NCI-H187 treated with DMSO at 0.1 percent for 48 hours (cell line): Measurements from ENCODE around the gene INHA.

ENCODE experiments used
- DNase-seq: peaks from one replicate; lab custom pipeline; 2025; lab: John Stamatoyannopoulos, UW

The INHA gene, protein sequence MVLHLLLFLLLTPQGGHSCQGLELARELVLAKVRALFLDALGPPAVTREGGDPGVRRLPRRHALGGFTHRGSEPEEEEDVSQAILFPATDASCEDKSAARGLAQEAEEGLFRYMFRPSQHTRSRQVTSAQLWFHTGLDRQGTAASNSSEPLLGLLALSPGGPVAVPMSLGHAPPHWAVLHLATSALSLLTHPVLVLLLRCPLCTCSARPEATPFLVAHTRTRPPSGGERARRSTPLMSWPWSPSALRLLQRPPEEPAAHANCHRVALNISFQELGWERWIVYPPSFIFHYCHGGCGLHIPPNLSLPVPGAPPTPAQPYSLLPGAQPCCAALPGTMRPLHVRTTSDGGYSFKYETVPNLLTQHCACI

DNA sequence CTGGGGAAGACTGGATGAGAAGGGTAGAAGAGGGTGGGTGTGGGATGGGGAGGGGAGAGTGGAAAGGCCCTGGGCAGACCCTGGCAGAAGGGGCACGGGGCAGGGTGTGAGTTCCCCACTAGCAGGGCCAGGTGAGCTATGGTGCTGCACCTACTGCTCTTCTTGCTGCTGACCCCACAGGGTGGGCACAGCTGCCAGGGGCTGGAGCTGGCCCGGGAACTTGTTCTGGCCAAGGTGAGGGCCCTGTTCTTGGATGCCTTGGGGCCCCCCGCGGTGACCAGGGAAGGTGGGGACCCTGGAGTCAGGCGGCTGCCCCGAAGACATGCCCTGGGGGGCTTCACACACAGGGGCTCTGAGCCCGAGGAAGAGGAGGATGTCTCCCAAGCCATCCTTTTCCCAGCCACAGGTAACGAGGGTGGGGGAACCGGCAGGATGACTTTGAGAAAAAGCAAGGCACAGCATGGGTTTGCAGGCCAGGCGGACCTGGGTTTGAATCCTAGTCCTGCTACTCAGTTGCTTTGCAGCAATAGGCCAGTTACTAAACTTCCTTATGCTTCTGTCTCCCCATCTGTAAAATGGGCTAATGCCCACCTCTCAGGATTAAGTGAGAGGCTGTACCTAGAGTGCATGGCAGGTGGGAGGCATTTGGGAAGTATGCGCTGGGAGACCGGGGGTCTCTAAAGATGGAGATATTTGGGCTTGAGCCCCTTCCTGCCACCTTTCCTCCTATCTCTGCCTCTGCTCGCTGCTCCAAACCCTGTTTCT lies at the start of gene INHA:
Gene INHA (plus strand): TSS at position 74 of the 765 bp plus-strand sequence. CDS start 65 bp downstream, at position 139.
- no peak for DNase-seq

DNA sequence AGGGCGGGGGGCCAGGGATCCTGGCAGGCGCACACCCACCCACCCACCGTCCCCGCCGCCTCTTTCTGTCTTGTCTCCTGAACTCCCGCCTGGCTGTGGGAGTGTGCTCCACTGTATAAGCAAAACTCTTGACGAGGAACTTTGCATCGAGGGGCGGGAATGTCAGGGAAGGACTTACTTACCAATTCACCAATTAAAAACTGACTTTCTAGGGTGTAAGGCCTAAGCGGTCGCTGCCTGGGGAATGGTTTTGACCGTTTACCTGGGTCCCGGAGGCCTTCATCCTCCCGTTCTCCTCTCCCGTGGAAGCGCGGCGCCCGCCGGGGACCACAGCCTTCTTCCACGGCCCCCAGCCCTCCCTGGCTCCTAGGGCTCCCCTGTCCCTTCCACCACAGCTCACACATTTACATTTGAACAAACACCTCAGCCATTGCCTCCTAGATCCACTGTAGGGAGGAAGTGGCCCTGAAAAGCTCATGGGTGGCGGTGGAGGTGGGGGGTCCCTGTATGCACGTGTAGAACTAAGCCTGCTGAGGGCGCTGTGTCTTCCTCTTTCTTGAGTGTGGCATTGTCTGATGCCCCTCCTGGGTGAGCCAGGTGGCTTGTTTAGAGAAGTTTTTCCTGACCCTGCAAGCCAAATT lies 49.0 kb upstream of the INHA start:
- DNase-seq = no peak

DNA sequence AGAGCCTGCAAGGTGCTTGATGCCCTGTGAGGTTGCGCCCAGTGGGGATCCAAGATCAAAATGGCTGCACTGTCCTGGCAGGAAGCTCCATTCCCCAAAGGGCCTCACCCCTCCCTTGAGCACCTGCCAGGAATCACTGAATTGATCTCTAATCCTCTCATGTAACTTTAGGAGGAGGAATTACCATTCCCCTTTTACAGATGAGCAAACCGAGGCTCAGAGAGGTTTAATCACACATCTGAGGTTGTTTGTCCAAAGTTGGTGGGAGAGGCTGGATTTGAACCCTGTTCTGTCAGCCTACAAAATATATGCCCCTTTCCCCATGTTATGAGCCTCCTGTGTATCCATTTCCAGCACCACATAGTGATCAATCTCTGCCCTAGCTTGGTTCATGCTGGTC lies 47.3 kb upstream of the INHA start:
- no peak for DNase-seq

DNA sequence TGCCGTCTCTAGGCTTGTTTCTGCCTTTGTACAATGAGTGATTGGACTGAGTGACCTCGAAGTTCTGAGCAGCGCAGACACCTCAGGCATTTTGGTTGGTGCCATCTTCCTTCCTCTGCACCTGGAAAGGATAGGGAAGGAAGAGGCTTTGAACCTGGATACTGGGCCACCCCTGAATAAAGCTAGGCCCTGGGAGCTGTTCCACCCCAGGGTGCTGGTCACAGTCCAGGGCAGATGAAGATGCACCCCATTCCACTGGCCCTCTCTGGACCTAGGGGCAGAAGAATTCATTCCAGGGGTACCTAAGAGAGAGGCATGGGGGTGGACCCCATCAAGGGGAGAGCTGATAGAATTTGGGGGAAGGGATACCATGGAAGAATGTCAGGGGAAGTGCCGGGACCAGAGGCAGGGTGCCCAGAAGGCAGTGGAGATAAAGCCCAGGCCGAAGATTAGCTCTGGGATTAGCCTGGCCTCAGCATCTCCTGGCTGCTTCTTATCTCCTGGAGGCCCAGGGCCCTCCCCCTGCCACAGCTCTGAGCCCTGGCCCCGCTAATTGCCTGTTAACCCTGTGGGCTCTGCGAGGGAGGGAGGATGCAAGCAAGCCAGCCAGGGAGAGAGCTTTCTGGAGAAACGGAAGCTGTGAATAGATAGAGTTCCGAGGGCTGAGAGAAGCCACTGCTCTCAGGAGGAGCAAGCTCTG lies 46.4 kb upstream of the INHA start:
- no peak for DNase-seq

DNA sequence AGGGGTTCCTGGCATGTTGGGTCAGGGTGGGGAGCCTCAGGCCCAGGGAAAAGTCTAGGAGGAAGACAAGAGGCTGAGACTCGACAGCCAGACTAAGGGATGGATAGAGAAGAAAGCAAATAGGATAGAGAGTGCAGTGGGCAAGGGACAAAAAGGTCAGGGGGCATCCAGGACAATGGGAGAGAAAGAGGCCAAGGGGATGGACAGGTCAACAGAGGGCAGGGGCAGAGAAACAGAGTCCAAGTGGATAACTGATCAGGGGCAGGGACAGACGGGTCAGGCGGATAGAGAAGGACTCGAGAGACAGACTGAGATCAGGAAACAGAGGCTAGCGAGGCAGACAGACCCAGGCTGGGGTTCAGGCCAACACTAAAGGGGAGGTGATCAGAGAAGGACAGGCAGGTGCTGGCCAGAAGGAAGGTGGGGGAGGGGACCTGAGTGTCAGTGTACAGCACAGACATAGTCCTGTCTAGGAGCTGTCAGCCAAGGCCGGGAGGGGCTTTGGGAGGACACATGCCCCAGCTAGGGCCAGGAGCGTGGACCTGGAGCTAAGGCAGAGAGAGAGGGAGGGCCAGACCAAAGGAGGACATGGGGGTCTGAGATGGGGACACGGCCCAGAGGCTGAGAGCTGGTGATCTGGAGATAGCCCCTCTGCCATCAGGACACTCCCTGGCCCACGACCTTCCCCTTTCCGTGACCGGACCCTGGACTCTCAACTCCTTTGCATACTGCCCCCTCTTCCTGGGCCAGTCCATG lies 45.6 kb upstream of the INHA start:
- DNase-seq = no peak

DNA sequence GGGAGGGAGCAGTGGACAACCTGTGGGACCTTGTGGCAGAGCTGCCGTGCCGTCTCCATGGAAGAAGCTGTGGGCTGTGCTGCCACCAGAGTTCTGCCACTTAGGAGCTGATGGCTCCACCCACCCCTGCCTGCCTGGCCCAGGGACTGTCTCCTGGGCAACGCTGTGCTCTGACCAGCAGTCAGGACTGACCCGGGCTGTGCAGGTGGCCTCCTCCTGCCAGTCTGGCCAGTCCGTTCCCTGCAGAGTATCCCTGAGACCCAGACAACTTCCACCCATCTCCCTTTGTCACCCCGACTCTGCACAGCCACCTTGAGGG lies 45.1 kb upstream of the INHA start:
- no peak for DNase-seq

DNA sequence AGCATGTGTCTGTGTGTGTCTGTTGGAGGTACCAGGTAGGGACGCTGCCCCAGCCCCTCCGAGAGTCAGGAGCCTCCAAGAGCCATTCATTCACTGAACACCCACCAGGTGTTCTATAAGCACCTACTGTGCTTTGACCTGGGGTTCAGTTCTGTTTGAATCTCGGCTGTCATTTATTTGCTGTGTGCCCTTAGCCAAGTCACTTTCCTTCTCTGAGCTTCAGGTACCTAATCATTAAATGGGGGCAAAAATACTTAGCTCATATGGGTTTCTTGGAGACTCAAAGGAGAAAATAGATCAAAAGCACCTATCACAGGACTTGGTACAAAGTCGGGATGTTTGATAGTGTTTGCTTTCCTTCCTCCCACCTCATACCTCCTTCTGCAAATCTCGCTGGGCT lies 44.6 kb upstream of the INHA start:
- no peak for DNase-seq

DNA sequence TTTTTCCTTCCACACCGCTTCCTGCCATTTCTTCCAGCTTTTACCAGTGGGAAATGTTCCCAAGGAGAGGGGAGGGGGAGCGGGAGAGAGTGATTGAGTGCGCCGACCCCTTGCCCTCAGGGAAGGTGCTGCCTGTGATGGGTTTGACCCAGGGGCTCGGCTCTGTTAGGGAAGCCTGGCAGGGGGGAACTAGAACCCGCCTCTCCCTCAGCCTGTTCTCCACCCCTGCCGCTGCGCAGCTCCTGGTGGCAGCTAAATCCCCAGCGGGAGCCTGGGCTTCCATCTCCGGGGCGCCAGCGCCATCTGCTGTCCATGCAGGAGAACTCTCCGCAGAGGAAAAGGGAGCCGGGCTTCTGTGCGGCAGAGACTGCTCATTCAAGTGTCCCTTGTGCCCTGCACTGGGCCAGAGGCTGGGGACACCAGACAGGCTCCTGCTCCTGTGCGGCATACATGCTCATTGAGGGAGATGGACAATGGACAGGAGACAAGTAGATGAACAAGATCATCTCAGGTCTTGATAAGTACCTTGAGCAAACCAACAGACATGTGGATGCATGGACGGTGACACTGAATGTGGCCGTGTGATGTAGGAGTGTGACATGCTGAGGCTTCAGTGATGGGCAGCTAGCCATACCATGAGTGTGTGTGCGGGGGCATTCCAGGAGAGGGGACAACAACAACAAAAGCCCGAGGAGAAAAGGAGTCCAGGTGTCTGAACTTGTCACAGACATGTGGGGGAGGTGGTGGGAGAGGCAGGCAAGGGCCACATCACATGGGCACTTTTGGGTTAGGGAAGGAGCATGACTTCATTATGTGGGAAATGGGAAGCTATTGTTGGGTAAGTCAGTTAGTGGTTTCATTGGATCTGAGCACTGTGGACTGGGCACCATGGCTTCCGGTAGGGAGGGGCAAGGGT lies 41.8 kb upstream of the INHA start:
- DNase-seq = no peak

DNA sequence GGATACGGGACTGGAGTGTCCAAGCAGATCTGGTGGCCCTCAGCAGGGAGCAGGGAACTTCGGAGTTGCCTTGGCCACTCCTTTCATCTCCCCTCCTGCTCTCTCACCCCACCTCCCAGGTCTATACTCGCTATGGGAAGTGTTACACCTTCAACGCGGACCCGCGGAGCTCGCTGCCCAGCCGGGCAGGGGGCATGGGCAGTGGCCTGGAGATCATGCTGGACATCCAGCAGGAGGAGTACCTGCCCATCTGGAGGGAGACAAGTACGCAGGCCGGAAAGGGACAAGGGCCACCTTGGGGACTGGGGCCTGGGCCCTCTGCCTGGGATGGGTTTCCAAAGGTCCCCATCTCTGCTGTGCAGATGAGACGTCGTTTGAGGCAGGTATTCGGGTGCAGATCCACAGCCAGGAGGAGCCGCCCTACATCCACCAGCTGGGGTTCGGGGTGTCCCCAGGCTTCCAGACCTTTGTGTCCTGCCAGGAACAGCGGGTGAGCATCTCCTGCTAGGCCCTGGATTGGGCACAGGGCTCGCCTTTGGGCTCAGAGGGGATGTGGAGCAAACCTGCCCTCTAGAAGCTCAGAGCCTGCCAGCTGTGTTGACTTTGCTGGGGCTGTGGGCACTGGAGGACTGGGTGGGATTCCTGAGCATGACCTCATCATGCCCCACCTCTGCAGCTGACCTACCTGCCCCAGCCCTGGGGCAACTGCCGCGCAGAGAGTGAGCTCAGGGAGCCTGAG lies 40.3 kb upstream of the INHA start:
- no peak for DNase-seq

DNA sequence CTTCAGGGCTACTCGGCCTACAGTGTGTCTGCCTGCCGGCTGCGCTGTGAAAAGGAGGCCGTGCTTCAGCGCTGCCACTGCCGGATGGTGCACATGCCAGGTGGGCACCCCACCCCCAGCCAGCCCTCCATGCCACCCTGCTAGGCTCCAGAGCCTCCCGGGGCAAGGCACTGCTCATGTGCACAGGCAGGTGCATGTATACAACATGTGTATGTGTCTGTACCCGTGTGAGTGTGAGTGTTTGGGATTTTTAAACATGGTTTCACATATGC lies 39.8 kb upstream of the INHA start:
- DNase-seq = no peak

DNA sequence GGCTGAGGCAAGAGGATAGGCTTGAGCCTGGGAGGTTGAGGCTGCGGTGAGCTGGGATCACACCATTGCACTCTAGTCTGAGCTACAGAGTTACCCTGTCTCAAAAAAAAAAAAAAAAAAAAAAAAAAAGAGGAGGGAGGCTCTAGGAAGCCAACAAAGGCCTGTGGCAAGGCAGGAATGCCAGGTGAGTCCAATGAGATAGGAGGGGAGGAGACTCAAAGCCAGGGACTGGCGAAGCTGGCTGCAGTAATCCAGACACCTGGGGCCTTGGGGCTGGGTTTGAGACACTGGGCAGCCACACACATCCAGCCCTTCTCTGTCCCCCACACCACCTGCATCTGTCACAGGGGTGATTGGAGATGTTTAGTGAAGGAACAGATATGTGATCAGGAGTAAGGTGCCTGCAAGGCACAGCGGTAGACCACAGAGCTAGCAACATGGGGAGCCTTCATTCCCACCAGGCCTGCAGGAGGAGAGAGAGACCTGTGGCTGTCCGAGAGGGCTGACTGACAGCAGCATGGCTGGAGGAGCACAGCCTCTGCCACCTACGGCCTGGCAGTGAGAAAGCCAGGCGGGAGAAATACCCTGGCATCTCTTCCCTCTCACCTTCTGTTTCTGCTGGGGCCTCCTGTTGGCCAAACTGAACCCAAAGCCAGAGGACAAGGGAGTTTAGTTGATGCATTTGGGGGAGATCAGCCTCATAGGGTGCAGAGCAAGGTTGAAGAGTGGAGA lies 38.0 kb upstream of the INHA start:
- DNase-seq = no peak

DNA sequence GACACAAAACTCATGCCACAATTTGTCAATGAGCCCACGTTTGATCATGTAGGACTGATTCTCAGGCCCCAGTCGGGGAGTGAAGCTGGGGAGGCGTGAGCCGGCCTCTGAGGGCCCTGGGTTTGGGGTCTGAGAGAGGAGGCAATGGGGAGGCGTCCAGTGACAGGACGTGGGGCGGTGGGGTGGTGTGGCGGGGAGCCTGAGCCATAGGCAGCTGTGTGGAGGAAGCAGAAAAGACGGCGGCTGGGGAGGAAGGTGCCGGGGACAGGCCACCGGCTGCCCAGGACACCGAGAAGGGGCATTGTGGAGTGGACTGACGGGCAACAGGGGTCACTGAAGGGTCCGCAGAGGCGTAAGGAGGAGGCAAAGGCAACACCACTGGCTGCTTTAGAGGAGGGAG lies 35.7 kb upstream of the INHA start:
- no peak for DNase-seq

DNA sequence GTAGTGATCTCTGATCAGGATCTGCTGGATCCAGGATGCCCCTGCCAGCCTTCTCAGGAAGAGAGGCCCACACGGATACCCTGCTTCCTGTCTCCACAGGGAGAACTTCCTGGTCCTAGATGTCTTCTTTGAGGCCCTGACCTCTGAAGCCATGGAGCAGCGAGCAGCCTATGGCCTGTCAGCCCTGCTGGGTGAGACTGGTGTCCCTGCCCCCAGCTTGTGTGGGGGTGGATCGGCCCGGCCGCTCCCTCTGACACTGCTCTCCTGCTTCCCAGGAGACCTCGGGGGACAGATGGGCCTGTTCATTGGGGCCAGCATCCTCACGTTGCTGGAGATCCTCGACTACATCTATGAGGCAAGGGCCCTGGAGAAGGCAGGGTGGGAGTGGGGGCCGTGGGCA lies 35.1 kb upstream of the INHA start:
- DNase-seq = no peak

DNA sequence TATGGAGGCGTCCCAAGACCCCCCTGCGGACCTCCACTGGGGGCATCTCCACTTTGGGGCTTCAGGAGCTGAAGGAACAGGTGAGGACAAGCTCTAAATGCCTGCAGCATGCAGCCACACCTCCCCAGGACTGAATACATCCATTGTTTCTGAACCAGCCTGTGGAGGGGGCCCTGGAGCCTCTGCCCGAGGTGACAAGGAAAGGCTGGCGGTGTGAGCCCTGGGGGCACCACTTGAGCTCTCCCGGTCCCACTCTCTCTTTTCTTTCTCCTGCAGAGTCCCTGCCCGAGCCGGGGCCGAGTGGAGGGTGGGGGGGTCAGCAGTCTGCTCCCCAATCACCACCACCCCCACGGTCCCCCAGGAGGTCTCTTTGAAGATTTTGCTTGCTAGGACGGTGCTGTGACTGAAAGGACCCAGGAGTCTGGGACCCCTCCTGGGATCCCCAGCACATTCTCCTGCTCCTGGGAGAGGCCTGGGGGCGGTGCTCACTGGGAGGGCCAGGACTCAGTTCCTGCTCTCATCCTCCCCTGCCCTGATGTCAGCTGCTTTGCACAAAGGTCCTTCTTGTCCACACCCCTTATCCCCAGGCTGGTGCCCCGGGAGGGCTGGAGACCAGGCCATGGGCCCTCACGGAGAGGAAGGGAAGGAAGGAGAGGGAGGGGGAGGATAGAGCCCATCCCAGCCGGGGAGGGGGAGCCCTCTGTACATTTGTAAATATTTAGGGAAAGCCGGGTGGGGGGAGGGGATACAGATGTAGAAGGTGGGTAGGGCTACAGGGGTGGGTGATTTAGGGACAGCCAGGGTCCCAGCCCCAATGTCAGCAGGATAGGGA lies 34.2 kb upstream of the INHA start:
- DNase-seq = no peak

DNA sequence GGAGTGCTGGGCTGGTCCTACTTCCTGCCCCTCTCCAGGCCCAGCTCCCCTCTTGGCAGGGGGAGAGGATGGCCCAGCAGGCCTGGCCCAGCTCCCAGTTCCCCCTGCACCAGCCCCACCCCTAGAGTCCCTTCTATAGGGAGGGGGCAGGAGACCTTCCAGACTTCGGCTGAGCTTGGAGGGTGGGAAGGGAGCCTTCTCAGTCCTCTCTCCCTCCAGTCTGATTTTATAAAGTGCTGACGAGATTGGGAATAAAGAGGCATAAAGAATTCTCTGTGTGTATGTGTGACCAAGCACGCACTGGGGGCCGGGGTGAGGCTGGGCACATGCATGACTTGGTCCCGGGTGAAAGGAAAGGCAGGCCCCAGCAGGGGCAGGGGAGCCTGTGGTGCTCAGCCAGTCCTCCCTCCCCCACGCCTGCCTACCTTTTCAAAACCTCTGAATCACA lies 33.6 kb upstream of the INHA start:
- no peak for DNase-seq

DNA sequence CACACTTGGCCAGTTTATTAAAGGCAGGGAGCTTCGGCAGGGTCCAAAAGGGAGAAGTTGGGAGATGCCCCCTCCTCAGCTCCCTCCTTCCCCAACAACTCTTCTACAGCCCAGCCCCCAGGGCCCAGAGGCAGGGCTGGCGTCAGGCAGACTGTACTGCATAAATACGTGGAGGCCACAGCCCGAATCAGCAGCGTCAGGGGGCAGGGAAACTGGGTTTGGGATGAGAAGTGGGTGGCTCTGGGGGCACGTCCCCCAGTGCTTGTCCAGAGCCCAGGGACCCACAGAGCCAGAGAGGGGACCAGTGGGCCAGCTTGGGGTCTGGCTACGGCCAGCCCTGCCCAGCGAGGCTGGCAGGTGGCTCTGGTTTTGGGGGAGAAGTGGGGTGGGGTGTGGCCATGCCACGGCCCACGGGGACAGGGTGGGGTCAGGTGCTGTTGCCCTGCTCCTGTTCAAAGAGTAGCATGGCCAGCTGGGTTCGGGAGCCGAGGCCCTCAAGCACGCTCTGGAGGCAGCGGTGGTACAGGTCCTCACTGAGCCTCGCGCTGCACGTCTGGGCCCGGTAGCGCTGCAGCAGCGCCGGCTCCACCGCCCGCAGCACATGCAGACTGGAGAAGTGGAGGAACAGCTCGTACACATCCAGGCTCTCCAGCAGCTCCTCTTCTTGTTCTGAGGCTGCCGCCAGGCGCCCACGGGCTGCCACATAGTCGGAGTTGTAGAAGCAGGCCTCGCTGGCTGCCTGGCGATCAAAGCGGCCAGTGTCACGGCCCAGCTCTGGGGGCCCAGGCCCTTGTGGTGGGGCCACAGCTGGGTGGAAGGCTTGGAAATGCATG lies 32.9 kb upstream of the INHA start:
- no peak for DNase-seq

DNA sequence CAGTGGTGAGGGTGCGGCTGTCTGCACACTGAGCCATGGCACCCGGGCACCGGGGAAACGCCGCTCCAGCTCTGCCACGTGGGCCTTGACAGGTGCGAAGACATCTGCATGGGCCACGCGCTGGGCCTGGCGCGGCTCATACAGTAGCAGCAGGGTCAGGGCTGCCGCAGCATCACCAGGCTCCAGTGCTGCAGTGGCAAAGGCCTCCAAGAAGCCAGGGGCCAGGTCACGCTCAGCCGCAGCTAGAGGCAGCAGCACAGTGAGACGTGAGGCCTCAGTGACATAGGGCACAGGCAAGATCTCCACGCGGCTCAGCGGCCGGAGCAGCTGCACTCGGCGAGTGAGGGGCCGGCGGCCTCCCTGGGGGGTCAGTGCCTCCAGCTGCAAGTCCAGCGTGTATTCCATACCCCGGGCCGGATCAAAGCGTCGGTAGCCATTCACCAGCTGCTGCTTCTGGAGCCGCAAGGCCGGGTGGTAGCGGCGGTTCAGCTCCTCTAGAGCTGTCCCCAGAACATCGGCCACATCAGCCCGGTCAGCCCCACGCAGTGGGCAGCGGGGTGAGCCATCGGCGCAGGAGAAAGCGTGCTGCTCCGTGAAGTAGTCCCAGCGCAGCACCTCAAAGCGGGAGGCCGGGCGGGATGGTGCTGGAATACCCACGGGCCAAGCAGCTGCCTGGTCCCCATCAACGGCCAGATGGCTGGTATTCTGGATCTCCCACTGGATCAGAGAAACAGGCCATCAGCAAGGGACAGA lies 32.0 kb upstream of the INHA start:
- DNase-seq = no peak
